Ovary (tissue), 9 donors: ENCODE measurements around the gene PABPN1. TPM values are rescaled to one million over a fixed set of nuclear protein-coding genes. Genes with fewer than 3 reads are reported as not detected.

Experiments used
- DNase-seq, 5 donors: peaks; one replicate each; pipeline ENCODE4 v3.0.0-alpha.2; 2019 to 2020
- H3K27ac ChIP-seq, 2 donors: fragments of 200-600 bp; one replicate each; pipeline versions ENCODE4 v1.5.1 to v1.8.0; 2019 to 2022
- H3K27me3 ChIP-seq: fragments of 200-600 bp; one replicate; pipeline ENCODE4 v1.8.0; 2022
- H3K36me3 ChIP-seq: fragments of 200-600 bp; sonication (generic); one replicate; pipeline ENCODE4 v1.5.1; 2019
- H3K4me1 ChIP-seq: one replicate; pipeline ENCODE4 v1.8.1; 2013; ENCODE audit warnings: mild to moderate bottlenecking, moderate library complexity; ENCODE audit not compliant: insufficient read depth
- H3K4me3 ChIP-seq: fragments of 200-600 bp; sonication (generic); one replicate; pipeline ENCODE4 v1.5.1; 2017
- H3K9me3 ChIP-seq, 2 donors: fragments of 200-600 bp in 1 of 2; sonication (generic) in 1 of 2; one replicate each; pipeline versions ENCODE4 v1.5.1 to v1.8.1; 2013 to 2019; ENCODE audit warnings: mild to moderate bottlenecking in 1 of 2, moderate library complexity in 1 of 2
- CTCF ChIP-seq, 3 donors: fragments of 450-650 bp in 2 of 3; fragments of 200-600 bp in 1 of 3; IDR thresholded peaks; one replicate each; pipeline versions ENCODE4 v1.5.1 to v1.8.0; 2016 to 2022; ENCODE audit warnings: antibody characterized with exemption in 3 of 3, mild to moderate bottlenecking in 1 of 3
- EP300 ChIP-seq: sonication (generic); formaldehyde crosslinking; IDR thresholded peaks from one replicate; pipeline ENCODE4 v1.6.1; 2017; ENCODE audit warnings: antibody characterized with exemption
- POLR2A ChIP-seq: fragments of 450-650 bp; IDR thresholded peaks from one replicate; pipeline ENCODE4 v1.6.1; 2017; ENCODE audit warnings: antibody characterized with exemption, mild to moderate bottlenecking, moderate library complexity
- whole genome bisulfite sequencing, 3 donors: extraction: QIAGEN DNeasy Blood & Tissue Kit in 1 of 3; methylation state at CpG; one replicate each; pipeline versions ENCODE4 v1.1.5 to v1.1.7; 2013 to 2017; 5-methylcytosine and 5-hydroxymethylcytosine counted together
- intact Hi-C, 4 donors: fragments of 100-400 bp; cut with DNase I; formaldehyde crosslinking; loops; one replicate each; pipeline versions ENCODE4 v1.11.0 to v1.15.1; 2022 to 2023
- polyA plus RNA-seq, 2 donors: library from polyadenylated mRNA; stranded (reverse); fragments of 200-250 nt in 1 of 2; fragments of 350-450 nt in 1 of 2; fragmentation: Illumina TruSeq in 1 of 2; extraction: RNeasy Lipid Tissue Mini Kit (QIAGEN cat#74804) in 1 of 2; gene quantifications; one replicate each; pipeline ENCODE4 v1.2.3, GENCODE V29; 2013 to 2014
- total RNA-seq, 7 donors: library from RNA; depleted of rRNA in 2 of 7; stranded (reverse); fragments of >200 nt in 2 of 7; fragmentation: NEBNext Ultra II Directional in 3 of 7; extraction: Animal tissue kit (Norgen Biotek cat#: 25700) in 3 of 7; gene quantifications; one replicate each; pipeline versions ENCODE4 v1.1.0 to v1.2.4, GENCODE V29; 2016 to 2023
- donor health status: DM: no; HTN: no; CAD: no; lungs with moderate emphysema.
- donor health status: DM: no; HTN: no; CAD: no.
- donor health status: Bipolar disorder and iron deficiency.
- donor health status: DM: yes; HTN: yes; CAD: no.
- donor health status: DM: no; HTN: no; CAD: no.
- donor health status: DM: yes; HTN: yes; CAD: no.

PABPN1 gene
- total and polyA plus RNA-seq, 9 donors, result 37.2 to 164 (median 136) TPM

- 66 to 76% (median 70%) methylated on average over 3 of the region's 3 CpGs for WGBS, 3 donors
- H3K4me1 ChIP-seq, result no peaks in the 10 kb centered on the region
- H3K27me3 ChIP-seq, result no peaks in the 10 kb centered on the region
- intact Hi-C loops, result loop anchor here in 1 of 4 donors (1.0 kb wide), 1 partner anchor 42 kb away; no protein-coding TSS in a partner anchor
- H3K36me3 ChIP-seq, result no peaks in the 10 kb centered on the region
- no peak for DNase-seq
- H3K9me3 ChIP-seq, result no peaks in the 10 kb centered on the region
- TF ChIP-seq CTCF (IDR thresholded peaks at IDR 0.05) (no peak), EP300 (no peak), POLR2A (no peak)
- no peak overlapping the region for H3K27ac ChIP-seq
- H3K4me3 ChIP-seq, result no peak overlapping the region
Measured at GRCh38 chr14:23362200-23362599, 40.9 kb downstream of the PABPN1 start.

GRCh38 chr14:23364164-23365035 lies 43.1 kb downstream of the PABPN1 start:
- peak overlapping the region; percentile 44 for H3K4me3 ChIP-seq
- DNase-seq, result peak in 1 of 5 donors; percentile 51
- no peaks in the 10 kb centered on the region for H3K9me3 ChIP-seq
- intact Hi-C loops, result no loop called here
- no peaks in the 10 kb centered on the region for H3K27me3 ChIP-seq
- H3K4me1 ChIP-seq, result no peaks in the 10 kb centered on the region
- WGBS, 3 donors, result 8 to 14% (median 13%) methylated on average over 21 of the region's 21 CpGs
- no peaks in the 10 kb centered on the region for H3K36me3 ChIP-seq
- H3K27ac ChIP-seq, result peak overlapping the region; percentile 98 to 99
- TF ChIP-seq CTCF (IDR thresholded peaks at IDR 0.05), result no peak
- TF ChIP-seq POLR2A, result no peak
- no peak for TF ChIP-seq EP300

- no peaks in the 10 kb centered on the region for H3K36me3 ChIP-seq
- peak within 1 kb of the TSS; percentile 98 to 99 for H3K27ac ChIP-seq
- peak; percentile 58 to 77 (median 70) for DNase-seq
- H3K9me3 ChIP-seq, result no peaks in the 10 kb centered on the region
- no peaks in the 10 kb centered on the region for H3K4me1 ChIP-seq
- WGBS, 3 donors, result 1% methylated on average over 56 to 74 of the region's 74 CpGs
- H3K27me3 ChIP-seq, result no peaks in the 10 kb centered on the region
- TF ChIP-seq POLR2A, result peak; percentile 32
- TF ChIP-seq CTCF (IDR thresholded peaks at IDR 0.05), result no peak
- TF ChIP-seq EP300, result no peak
- intact Hi-C loops, result no loop called here
- peak within 1 kb of the TSS; percentile 44 for H3K4me3 ChIP-seq
Measured at GRCh38 chr14:23365036-23365731, 43.9 kb downstream of the PABPN1 start, which contains the start of gene EFS. Gene EFS (minus strand): TSS chr14:23365172. CDS start chr14:23365025, 147 bp downstream.

- 0 to 2% (median 1%) methylated on average over 41 to 51 of the region's 51 CpGs for WGBS, 3 donors
- peak; percentile 78 to 83 (median 81) for DNase-seq
- Histone ChIP-seq H3K4me1 (no peaks in the 10 kb centered on the region), H3K27me3 (no peaks in the 10 kb centered on the region), H3K27ac (peak overlapping the region; percentile 98 to 99), H3K36me3 (no peaks in the 10 kb centered on the region), H3K9me3 (no peaks in the 10 kb centered on the region), H3K4me3 (peak overlapping the region; percentile 44)
- intact Hi-C loops, result no loop called here
- TF ChIP-seq CTCF (IDR thresholded peaks at IDR 0.05) (no peak), POLR2A (peak; percentile 74), EP300 (no peak)
Measured at GRCh38 chr14:23365732-23366425, 44.6 kb downstream of the PABPN1 start.
